IPS DF 4.7 (cell line): ENCODE measurements around the gene LAMB3.
A peak's percentile ranks its signal among the peaks of the same experiment; 100 is the strongest.

Experiments
- DNase-seq: peaks from one replicate; pipeline ENCODE4 v3.0.0-alpha.2; 2013; ENCODE audit warnings: low spot score; ENCODE audit errors: extremely low read depth

Gene LAMB3

DNA sequence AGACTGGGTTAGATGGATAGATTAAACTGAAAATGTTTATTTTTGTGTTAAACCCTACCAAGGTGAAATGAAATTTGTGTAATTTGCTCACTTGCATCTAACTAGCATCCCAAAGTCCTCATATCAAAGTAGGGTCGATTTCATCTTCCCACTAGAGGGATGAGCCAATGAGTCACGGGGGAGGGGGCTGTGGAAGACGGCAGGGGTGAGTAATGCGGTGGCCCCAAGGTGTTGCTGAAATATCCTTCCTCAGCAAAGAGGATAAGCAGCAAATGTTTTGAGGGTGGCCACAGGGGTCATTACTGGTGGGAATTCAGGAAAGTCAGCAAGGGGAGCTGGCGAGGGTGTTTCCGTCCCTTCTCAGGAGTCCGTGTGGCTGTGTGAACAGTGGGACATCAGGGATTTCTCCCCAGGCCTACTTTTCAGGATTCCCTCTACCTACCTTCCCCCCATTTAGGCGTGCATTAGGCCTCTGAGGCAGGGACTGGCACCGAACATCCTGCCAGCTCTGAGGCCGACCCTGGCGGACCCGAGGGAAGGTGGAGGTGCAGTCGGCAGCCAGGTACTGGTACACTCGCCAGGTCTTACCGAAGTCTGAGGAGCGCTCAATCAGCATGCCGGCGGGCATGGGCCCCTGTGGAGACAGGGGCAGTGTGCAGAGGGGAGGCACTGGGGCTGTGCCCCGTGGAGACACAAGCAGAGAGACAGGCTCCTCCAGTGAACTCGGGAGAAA lies 18.1 kb downstream of the LAMB3 start:
- no peak for DNase-seq

DNA sequence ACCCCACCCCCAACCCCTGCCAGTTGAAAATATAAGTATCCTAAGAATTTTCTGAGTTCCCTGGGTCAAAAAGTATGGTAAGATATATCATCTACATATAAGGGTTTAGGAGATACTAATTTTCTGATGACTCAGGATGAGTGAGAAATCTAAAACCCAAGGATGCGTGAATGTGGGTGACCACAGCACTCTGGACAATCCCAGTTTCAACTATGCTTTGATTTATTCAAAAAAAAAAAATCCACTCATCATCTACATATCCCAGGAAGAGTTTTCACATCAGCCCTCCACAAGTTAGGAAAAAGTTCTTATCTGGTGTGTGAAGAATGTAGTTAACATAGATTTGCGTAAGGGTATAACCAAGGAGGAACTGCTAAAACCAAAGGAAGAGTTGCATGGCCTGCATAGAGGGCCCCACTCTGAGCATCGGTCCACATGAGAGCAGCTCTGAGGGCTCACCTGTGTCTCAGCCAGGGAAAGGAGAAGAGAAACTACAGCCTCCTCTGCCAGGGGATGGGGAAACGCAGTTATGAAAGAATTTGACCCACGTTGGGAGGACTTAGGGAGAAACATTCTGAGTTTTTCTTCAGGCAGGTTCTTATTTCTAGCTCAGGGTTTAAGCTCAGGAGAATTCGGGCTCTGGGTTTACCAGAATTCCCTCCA lies 18.8 kb downstream of the LAMB3 start:
- no peak for DNase-seq

DNA sequence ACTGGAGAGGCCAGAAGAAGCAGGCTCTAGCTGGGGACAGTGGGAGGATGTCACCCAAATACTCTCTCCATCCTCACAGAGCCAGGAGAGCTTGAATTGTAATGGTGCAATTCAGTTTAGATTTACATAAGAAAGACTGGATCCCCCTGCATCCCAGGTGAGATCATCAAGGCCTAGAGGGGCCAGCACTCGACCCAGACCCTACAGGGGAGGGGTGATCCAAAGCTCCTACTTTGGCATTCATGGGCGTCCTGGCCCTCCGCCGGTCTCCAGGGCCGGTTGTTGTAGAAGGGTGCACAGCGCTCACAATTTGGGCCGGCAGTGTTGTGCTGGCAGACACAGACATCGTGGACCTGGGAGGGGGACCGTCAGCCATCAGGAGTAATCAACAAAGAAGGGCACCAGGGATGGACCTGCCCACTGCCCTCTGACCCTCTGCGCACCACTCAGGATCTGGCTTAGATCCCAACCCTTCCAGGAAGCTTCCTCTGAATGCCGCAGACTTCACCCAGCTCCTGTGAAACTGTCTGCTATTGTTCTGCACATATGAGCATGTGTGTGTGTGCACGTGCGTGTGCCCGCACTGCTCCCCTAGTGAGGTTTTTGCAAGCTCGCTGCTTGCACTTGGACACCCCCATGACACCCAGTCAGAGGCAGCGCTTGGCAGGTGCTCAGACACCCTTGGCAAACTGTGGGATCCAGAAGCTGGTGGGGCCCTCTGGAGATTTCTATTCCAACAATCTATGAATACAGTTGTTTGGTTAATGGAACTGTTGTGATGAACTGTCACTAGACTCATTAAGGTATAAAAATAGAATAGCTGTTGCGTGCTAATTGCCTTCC lies 21.6 kb downstream of the LAMB3 start:
- peak; percentile 36 for DNase-seq

DNA sequence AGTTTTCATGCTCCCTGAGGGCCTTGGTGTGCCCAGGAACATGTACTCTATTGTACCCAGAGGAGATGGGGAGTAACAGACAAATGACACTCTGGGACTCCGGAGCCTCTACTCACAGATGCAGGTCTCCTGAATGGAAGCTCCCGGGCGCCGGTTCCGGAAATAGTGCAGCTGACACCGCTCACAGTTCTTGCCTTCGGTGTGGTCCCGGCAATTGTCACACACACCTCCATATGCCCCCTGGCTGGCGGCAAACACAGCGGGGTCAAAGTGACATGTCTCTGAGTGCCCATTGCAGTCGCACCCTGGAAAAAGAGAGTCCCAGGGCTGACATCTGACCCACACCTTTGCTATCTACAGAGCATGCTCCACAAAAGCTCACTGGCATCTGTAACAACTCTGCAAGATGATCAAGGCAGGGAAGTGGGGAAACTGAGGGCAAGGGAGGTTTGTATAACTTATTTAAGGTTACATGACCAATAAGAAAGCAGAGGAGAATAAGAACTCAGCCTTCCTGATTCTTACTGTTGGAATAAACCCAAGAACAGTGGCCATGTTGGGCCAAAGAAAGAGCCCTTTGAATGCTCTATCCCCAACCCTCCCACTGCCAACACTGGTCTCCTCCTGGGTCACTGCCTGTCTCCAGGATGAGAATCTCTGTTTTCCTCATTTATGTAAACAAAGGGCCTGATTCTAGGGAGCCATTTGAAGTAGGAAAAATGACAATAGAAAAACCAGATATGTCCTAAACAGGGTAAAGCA lies 22.4 kb downstream of the LAMB3 start:
- DNase-seq = no peak

DNA sequence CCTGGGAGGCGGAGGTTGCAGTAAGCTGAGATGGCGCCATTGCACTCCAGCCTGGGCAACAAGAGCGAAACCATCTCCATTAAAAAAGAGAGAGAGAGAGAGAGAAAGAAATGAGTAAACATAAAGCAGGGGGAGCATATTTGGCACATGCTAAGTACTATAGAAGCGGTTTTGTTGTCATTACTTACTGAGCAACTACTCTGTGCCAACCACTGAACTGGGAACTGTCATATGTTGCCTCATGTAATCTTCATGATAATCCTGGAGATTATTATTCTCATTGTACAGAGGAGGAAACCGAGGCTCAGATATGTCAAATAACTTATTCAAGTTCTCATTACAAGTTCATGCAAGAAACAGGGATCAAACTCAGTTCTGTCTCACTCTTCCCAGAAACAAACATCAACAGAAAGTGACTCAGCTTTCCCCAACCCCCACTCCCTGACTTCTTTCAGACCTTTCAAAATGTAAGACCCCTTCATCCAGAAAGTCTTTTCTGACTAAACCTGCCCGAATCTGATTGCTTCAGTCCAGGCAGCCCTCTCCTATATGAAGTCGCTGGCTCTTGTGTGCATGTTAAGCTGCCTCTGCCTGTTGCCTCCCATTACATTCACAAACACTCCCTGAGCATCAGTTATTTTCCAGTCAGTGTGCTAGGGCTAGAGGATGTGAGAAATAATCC lies 23.5 kb downstream of the LAMB3 start:
- no peak for DNase-seq

DNA sequence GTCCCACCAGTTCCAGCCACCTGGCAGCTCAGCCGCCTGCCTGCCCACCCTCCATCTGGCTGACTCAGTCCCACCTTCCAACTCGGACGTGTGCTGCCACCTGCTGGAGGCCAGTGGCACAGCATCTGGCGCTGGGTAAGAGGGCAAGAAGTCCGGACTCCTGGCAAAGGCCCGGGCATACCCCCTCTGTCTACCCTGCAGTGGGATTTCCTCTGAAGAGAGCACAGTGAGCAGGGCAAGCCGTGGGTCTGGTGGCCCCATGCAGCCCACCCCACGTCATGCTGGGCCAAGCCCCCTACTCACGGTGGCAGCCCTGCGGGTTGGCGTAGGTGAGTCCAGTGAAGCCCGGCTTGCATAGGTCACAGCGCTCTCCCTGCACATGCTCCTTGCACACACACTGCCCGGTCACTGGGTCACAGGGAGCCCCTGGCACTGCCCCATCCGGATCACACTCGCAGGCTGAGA lies 24.5 kb downstream of the LAMB3 start:
- peak; percentile 72 for DNase-seq

DNA sequence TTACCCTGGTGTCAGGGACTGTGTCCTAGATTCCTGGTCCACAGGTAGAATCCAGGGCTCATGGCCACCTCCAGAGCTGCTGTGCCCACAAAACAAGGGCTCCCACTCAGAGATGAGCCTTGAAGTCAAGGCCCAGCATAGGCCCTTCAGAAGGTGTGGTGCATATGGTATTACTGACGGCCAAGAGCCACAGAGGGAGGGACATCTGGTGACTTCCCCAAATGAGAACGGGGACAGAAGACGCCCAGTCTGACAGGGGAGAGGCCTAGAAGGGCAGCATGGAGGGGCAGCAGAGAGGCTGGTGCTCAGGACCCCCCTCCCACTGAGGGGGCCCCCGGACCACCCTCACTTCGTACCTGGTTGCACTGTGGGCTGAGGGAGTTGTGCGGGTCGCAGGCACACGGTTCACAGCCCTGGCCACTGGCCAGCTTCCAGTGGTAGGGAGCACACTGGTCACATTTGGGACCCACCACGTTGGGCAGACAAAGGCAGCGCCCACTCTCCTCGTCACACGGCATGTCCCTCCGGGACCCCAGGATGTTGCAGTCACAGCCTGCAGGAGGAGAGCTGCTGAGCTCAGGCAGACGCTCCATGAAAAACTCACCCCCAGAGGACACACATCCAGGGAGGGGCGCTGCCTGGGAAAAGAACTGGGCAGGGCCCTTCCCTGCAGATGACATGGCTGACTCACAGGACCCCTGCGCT lies 25.0 kb downstream of the LAMB3 start:
- no peak for DNase-seq

DNA sequence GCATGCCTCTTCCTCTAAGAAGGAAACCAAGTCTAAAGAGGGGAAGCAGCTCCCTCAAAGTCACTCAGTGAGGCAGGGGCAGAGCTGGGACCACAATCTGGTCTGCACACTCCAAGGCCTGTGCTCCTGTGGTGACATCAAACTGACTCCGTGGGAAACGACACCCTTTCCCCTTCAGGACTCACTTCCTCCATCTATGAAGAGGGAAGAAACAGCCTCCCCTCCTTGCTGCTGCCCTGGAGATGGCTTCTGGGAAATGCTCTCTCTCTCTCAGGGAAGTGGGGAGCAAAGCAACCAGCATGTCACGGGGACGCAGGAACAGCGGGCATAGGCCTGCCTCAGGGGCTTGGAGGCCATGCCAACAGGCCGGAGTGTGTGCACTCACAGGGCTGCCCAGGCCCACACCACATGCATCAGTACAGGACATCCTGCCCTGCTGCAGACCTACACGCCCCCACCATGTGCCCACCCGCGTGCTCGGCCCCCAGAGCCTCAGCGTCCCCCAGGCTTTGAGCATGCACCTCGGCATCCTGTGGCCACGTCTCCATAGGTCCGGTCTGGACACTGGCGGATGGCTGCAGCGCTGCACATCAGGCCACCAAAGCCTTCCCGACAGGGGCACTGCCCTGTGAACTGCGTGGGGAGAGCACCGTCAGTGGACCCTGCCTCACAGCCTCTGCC lies 25.7 kb downstream of the LAMB3 start:
- DNase-seq = no peak

DNA sequence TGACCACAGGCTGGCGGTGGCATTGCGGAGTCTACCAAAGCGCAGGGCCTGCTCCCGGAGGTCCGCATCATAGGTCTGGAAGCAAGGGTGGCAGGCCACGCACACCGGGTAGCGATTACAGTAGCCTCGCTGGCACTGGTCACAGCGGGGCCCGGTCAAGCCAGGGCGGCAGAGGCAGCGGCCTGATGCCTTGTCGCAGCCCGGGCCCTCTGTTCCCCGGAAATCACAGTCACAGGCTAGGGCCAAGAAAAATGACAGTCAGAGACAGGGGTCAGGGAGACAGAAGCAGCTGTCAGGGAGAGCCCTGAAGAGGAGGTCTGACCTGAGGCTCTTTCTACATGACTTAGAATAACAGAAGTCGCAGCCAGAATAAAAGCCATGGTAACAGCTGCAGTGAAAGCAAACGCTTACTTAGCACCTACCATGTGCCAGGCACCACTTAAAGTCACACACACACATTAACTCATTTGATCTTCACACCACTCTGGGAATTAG lies 26.4 kb downstream of the LAMB3 start:
- DNase-seq = no peak

DNA sequence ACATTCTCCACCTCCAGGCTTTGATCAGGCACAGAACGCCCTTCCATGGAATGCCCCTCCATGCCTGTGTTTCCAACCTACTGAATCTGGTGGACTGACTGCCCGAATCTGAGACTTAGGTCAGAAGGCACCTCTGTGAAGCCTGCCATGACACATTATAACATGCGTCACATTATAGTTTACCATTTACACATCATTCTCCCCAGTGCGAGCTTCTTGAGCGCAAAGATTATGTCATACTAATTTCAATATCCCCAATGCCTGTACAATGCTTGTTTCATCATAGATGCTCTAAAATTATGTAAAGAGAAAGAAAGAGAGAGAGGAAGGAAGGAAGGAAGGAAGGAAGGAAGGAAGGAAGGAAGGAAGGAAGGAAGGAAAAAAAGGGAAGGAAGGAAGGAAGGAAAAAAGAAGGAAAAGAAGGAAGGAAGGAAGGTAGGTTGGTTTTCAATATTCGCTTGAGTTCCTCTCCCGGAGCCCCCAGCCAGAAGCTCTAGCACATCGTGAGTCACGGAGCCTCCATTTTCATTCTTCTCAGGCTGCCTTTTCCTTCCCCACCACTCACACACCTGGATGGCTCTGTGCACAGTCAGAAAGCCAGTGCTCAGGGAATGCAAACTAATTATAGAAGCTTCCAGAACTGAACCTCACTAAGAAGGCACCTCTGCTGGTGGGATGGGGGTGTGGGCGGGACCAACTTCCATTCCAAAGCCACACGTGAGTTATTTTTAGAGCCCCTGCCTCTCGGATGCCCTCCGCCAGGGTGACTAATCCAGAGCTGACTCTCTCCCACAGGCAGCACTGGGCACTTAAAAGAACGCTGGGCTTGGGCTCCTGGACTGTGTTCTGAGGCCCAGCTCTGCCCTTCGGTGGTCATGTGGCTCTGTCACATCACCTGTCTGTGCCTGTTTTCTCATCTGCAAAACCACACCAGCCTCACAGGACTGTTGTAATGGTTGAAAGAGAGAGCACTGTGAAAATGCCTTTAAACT lies 27.4 kb downstream of the LAMB3 start:
- no peak for DNase-seq

DNA sequence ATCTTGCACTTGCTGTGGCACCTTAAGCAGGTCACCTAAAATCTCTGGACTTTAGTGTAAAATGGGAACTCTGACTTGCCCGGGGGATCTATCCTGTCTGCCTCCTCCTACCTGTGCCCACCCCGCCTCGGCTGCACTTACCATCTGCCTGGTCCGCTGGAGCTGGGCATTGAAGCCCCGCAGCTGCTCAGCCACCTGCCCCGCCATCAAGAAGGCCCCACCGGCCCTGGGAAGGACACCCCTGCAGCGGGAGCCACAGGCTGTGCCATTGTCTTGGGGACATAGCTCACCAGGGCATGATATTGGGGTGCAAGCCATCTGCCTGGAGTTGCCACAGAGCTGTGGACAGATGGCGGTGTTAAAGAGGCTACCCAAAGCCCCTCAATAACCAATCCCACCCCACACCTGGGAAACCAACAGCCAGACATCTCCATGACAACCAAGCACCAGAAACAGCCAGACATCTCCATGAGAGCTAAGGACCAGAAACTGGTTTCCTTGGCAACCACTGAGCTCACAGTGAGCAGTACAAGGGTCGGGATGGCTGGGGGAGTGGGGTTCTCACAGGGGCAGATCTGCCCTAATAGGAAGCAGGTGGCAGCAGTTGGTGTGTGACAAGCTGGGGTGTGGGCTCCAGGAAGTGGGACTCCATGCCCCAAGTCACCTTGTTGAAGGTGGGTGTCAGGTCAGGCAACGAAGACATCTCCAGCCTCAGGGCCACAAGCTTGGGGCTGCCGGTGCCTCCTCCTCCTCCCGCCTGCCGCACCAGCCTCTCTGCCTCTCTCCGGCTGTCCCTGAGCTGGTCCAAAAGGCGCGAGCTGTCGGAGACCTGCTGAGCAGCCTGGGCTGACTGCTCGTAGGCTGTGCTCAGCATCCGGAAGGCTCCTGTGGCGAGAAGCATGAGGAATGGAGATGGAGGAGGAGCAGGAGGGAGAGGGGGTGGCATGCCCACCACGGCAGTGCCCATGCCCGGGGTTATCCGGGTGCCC lies 29.1 kb downstream of the LAMB3 start:
- DNase-seq = no peak

DNA sequence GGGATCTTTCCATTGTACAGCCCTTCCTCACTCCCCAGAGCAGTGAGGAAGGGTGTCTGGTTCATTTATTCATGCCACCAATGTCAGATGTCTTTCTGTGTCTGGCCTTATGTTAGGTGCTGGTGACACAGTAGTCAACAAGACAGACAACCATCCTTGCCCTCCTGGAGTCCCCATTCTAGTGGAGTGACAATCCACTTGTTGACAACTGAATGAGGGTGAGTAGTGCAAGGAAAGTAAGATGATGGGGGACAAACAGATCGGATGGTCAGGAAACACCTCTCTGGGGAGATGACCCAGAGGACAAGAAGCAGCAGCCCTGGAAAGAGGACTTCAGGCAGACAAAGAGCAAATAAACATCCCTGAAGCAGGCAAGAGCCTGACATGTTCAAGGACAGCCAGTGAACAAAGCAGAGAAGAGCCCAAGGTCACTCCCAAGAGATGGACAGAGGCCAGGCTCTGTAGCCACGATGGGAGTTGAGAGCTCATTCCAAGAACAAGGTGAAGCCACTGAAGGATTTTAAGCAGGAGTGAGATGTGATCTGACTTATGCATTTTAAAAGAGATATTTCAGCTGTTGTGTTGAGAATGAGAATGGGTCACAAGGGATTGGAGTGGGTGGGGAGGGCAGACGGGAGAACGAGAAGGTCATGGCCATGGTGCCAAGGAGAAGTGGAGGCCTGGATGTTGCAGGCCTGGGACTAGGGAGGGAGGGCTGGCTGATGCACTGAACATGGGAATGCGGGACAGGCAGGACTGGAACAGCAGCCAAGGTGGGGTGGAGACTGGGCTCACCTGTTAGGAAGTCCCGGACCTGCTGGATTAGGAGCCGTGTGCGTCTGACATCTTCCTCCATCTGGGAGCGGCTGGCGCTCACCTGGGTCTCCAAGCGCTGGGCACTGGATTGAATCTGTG lies 30.2 kb downstream of the LAMB3 start:
- no peak for DNase-seq

DNA sequence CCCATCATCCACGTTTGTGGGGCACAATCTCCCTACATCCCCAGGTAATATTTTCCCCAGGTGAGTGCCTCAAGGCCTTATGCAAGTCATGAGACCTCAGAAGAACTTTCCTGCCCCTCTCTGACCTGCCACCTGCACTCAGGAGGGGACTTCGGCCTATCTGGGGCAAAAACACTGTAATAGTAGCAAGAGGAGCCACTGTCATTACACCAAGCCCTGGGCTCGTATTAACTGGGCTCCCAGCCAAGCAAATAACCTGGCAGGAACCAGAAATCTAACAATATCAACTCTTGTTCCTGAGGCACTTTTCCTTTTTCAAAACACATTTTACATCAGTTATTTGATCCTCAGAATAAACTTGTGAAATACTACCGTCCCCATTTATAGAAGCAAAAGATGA lies 30.9 kb downstream of the LAMB3 start:
- DNase-seq = no peak

DNA sequence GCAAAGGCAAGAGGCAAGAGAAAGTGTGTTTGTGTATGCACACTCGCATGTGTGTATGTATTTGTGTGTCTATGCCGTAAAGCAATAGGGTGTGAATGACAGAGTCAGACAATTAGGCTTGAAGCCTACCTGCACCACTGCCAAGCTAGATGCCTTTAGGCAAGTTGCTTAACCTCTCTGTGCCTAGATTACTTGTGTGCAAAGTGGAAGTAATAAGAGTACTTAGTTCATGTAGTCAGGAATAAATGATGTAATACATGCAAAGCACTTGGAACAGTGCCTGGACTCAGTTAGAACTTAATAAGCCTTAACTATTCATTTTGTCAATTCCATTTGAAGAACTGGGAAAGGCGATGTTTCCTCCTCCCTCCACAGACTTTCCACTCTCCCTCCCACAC lies 31.7 kb downstream of the LAMB3 start:
- no peak for DNase-seq

DNA sequence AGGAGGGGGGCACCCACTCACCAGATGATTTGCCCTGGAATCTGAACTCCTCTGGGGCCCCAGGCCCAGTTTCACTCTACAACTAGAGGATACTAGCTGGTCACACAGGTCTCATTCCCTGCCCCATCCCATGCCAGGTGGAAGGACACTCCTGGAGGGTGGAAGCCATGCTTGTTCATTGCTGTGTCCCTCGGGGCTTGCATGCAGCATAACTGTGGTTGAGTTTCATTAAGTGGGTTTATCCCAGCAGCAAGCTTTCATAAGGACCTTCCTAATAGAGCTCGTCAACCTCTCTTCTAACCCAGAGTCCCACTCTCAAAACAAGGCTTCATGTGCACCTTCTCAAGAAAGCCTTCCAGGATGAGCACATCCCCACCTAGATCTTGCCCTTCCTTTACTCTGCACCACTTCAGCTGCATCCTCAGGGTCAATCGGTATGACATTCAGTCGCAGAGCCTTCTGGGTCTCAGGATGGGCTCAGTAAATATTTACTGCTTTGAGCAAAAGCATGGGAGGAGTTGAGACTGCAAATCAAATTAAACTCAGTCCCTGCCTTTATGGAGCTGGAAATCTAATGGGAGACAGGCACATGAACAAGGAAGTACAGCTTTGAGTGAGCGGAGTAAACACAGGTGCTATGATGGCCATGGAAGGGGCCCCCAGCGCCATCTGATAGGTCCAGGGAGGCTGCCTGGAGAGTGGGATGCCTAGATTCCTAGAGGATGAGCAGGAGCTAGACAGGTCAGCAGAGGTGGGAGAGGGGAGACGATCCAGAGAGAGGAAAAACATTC lies 32.3 kb downstream of the LAMB3 start:
- DNase-seq = no peak
